Measurements from ENCODE around the gene AIF1L.

AIF1L gene

GRCh38 chr9:131096269-131097125, at the start of gene AIF1L:
Gene AIF1L (plus strand): TSS chr9:131096531. CDS start chr9:131096630, 99 bp downstream.
- peak; percentile 83 for DNase-seq (ENCODE audit: low spot score)

- peak; percentile 55 for DNase-seq (ENCODE audit: low spot score)
These were observed 49.6 kb upstream of the AIF1L start for GRCh38 chr9:131046581-131047202.

- no peak for DNase-seq (ENCODE audit: low spot score)
These were observed 48.0 kb upstream of the AIF1L start for GRCh38 chr9:131048332-131048731.

- DNase-seq (ENCODE audit: low spot score) = no peak
These were observed 47.5 kb upstream of the AIF1L start for GRCh38 chr9:131048820-131049219.

- DNase-seq (ENCODE audit: low spot score) = no peak
These were observed 46.3 kb upstream of the AIF1L start for GRCh38 chr9:131049829-131050715.

- no peak for DNase-seq (ENCODE audit: low spot score)
These were observed 45.5 kb upstream of the AIF1L start for GRCh38 chr9:131050831-131051230.

- DNase-seq (ENCODE audit: low spot score) = no peak
These were observed 44.5 kb upstream of the AIF1L start for GRCh38 chr9:131051592-131052517.

- peak; percentile 85 for DNase-seq (ENCODE audit: low spot score)
These were observed 42.4 kb upstream of the AIF1L start for GRCh38 chr9:131053896-131054295.

- no peak for DNase-seq (ENCODE audit: low spot score)
These were observed 39.4 kb upstream of the AIF1L start for GRCh38 chr9:131056781-131057506.

GRCh38 chr9:131060900-131061630, 35.3 kb upstream of the AIF1L start:
- DNase-seq (ENCODE audit: low spot score) = no peak

- DNase-seq (ENCODE audit: low spot score) = no peak
These were observed 33.4 kb upstream of the AIF1L start for GRCh38 chr9:131062969-131063368.

GRCh38 chr9:131065599-131065998, 30.7 kb upstream of the AIF1L start:
- DNase-seq (ENCODE audit: low spot score) = no peak

- no peak for DNase-seq (ENCODE audit: low spot score)
These were observed 28.7 kb upstream of the AIF1L start for GRCh38 chr9:131067625-131068024.

GRCh38 chr9:131068076-131068816, 28.1 kb upstream of the AIF1L start:
- DNase-seq (ENCODE audit: low spot score) = no peak

- no peak for DNase-seq (ENCODE audit: low spot score)
These were observed 26.6 kb upstream of the AIF1L start for GRCh38 chr9:131069699-131070098.

- DNase-seq (ENCODE audit: low spot score) = no peak
These were observed 24.0 kb upstream of the AIF1L start for GRCh38 chr9:131072107-131072870.

GRCh38 chr9:131072871-131073237, 23.5 kb upstream of the AIF1L start:
- no peak for DNase-seq (ENCODE audit: low spot score)

Measured in putamen (tissue), 1 donor.